HCT116 (cell line): Measurements from ENCODE around the gene COX10. TPM values are rescaled to one million over a fixed set of nuclear protein-coding genes. Genes with fewer than 3 reads are reported as not detected.

Source experiments
- ATAC-seq: fragments of 200-7000 bp; cut with Tn5 transposase; 2 replicates; pipeline ENCODE4 v1.9.1; 2020; ENCODE audit warnings: mild to moderate bottlenecking, moderate library complexity
- BruUV-seq: library from RNA; stranded (reverse); fragments of 400-500 nt; replicated peaks from 2 replicates; lab custom pipeline; 2021; lab: Mats Ljungman, UMichigan
- CTCF ChIA-PET: fragments of 300-600 bp; sonication (Branson Sonifier 250); formaldehyde crosslinking; loops from one replicate; lab custom pipeline; 2021; ENCODE audit warnings: antibody characterized with exemption; lab: Charles Lee
- POLR2A ChIA-PET: fragments of 300-600, 350-600 bp; sonication (Branson Sonifier 250); formaldehyde crosslinking; loops from one replicate; lab custom pipeline; 2021; ENCODE audit warnings: antibody characterized with exemption; lab: Charles Lee
- RAD21 ChIA-PET, 2 experiments: fragments of 300-600 bp; sonication (Branson Sonifier 250); formaldehyde crosslinking; loops; one replicate each; lab custom pipeline; 2023; ENCODE audit warnings: low total read pairs in 2 of 2; ENCODE audit not compliant: uncharacterized antibody in 2 of 2, unreplicated experiment in 2 of 2, low non-redundant PET in 1 of 2; lab: Charles Lee
- DNase-seq: peaks from one replicate; pipeline ENCODE4 v3.0.0-alpha.2; 2010; ENCODE audit warnings: low read depth, low spot score
- H2AFZ ChIP-seq: fragments of 200-600 bp; shearing (Covaris generic), sonication (generic); 2 replicates; pipeline ENCODE4 v1.6.1; 2017; ENCODE audit warnings: low read depth, mixed run types, mixed read lengths, antibody characterized with exemption, low read length; ENCODE audit not compliant: poor library complexity, severe bottlenecking
- H3K27ac ChIP-seq: 2 replicates; pipeline ENCODE4 v1.5.1; 2012; ENCODE audit warnings: low read depth, low read length
- H3K27me3 ChIP-seq: fragments of 200-600 bp; sonication (generic); 2 replicates; pipeline ENCODE4 v1.6.1; 2016; ENCODE audit warnings: mixed run types, low read length, mixed read lengths; ENCODE audit not compliant: insufficient read depth
- H3K36me3 ChIP-seq, 2 experiments: fragments of 200-500 bp in 1 of 2; fragments of 200-600 bp in 1 of 2; sonication (Bioruptor generic) in 1 of 2; sonication (generic) in 1 of 2; 2 replicates each; pipeline versions ENCODE4 v1.5.1 to v1.6.1; 2014 to 2016; ENCODE audit warnings: low read length in 2 of 2, inconsistent platforms in 1 of 2, mixed read lengths in 1 of 2, mixed run types in 1 of 2; ENCODE audit not compliant: insufficient read depth in 2 of 2, control insufficient read depth in 1 of 2
- H3K4me1 ChIP-seq, 2 experiments: fragments of 200-600 bp in 1 of 2; sonication (generic) in 1 of 2; 2 replicates each; pipeline versions ENCODE4 v1.5.1 to v1.6.1; 2012 to 2017; ENCODE audit warnings: low read length in 2 of 2, inconsistent platforms in 1 of 2, mild to moderate bottlenecking in 1 of 2, mixed read lengths in 1 of 2, mixed run types in 1 of 2, moderate library complexity in 1 of 2; ENCODE audit not compliant: insufficient read depth in 2 of 2, control insufficient read depth in 1 of 2
- H3K4me2 ChIP-seq: fragments of 200-600 bp; sonication (generic); 2 replicates; pipeline ENCODE4 v1.6.1; 2017; ENCODE audit warnings: mixed run types, low read length, mixed read lengths
- H3K4me3 ChIP-seq, 2 experiments: fragments of 200-600 bp in 1 of 2; sonication (generic) in 1 of 2; replicated peaks in 1 of 2; 2 replicates each; pipeline ENCODE4 v1.5.1; 2011 to 2016; ENCODE audit warnings: low read length in 2 of 2, control low read depth in 1 of 2, low read depth in 1 of 2, mild to moderate bottlenecking in 1 of 2, mixed read lengths in 1 of 2, mixed run types in 1 of 2
- H3K79me2 ChIP-seq: fragments of 200-600 bp; sonication (generic); 2 replicates; pipeline ENCODE4 v1.6.1; 2017; ENCODE audit warnings: mild to moderate bottlenecking, mixed run types, low read length, moderate library complexity, mixed read lengths; ENCODE audit not compliant: insufficient read depth
- H3K9ac ChIP-seq: fragments of 200-600 bp; sonication (generic); 2 replicates; pipeline ENCODE4 v1.6.1; 2016; ENCODE audit warnings: low read length, mixed read lengths
- H3K9me2 ChIP-seq: fragments of 200-600 bp; sonication (generic), shearing (Covaris generic); 2 replicates; pipeline ENCODE4 v1.6.1; 2017; ENCODE audit warnings: mixed run types, mild to moderate bottlenecking, moderate library complexity; ENCODE audit not compliant: insufficient read depth
- H3K9me3 ChIP-seq, 2 experiments: fragments of 200-500 bp in 1 of 2; fragments of 200-600 bp in 1 of 2; sonication (Bioruptor generic) in 1 of 2; sonication (generic) in 1 of 2; 2 replicates each; pipeline ENCODE4 v1.6.1; 2014 to 2017; ENCODE audit warnings: low read length in 2 of 2, mixed read lengths in 2 of 2, inconsistent platforms in 1 of 2, low read depth in 1 of 2, mild to moderate bottlenecking in 1 of 2, mixed run types in 1 of 2, moderate library complexity in 1 of 2; ENCODE audit not compliant: control insufficient read depth in 1 of 2, insufficient read depth in 1 of 2
- H4K20me1 ChIP-seq: fragments of 200-600 bp; sonication (generic), shearing (Covaris generic); 2 replicates; pipeline ENCODE4 v1.6.1; 2017; ENCODE audit warnings: mixed run types, mild to moderate bottlenecking, moderate library complexity; ENCODE audit not compliant: insufficient read depth
- ATF3 ChIP-seq: IDR thresholded peaks from 2 replicates; pipeline ENCODE4 v1.6.1; 2012
- CBX3 ChIP-seq: IDR thresholded peaks from 2 replicates; pipeline ENCODE4 v1.6.1; 2012; ENCODE audit warnings: low read depth
- EGR1 ChIP-seq: IDR thresholded peaks from 2 replicates; pipeline ENCODE4 v1.6.1; 2012; ENCODE audit warnings: low read depth
- JUND ChIP-seq: IDR thresholded peaks from 2 replicates; pipeline ENCODE4 v1.6.1; 2012
- MAX ChIP-seq: IDR thresholded peaks from 2 replicates; pipeline ENCODE4 v1.6.1; 2012
- SIN3A ChIP-seq: IDR thresholded peaks from 2 replicates; pipeline ENCODE4 v1.6.1; 2012; ENCODE audit warnings: low read depth
- SP1 ChIP-seq: IDR thresholded peaks from 2 replicates; pipeline ENCODE4 v1.6.1; 2012; ENCODE audit warnings: low read depth
- SRF ChIP-seq: IDR thresholded peaks from 2 replicates; pipeline ENCODE4 v1.6.1; 2012; ENCODE audit warnings: low read depth
- ZNF274 ChIP-seq: fragments of 200-500 bp; sonication (Bioruptor generic); IDR thresholded peaks from 2 replicates; pipeline ENCODE4 v1.6.1; 2014; ENCODE audit warnings: mild to moderate bottlenecking, low read depth, low read length, inconsistent platforms
- intact Hi-C: fragments of 100-400 bp; cut with micrococcal nuclease; formaldehyde crosslinking; loops from 2 replicates; pipeline ENCODE4 v1.10.0; 2022
- total RNA-seq: library from RNA; stranded (reverse); gene quantifications from one replicate; pipeline ENCODE4 v1.2.1, GENCODE V29; 2021; ENCODE audit not compliant: unreplicated experiment
- TF ChIP-seq, protein P1 (sequence below): IDR thresholded peaks from 2 replicates; pipeline ENCODE4 v1.6.1; 2011; ENCODE audit warnings: mild to moderate bottlenecking, low read length, moderate library complexity; ENCODE audit not compliant: insufficient replicate concordance; ENCODE audit errors: extremely low read depth
- TF ChIP-seq, protein P2 (sequence below), 3 experiments: fragments of 200-600 bp in 1 of 3; sonication (generic) in 1 of 3; IDR thresholded peaks in 2 of 3; conservative IDR thresholded peaks in 1 of 3; 2 replicates each; pipeline ENCODE4 v1.5.1; 2012 to 2017; ENCODE audit warnings: low read depth in 2 of 3, low read length in 2 of 3, antibody characterized with exemption in 1 of 3, borderline replicate concordance in 1 of 3, control low read depth in 1 of 3, mild to moderate bottlenecking in 1 of 3, mixed read lengths in 1 of 3, mixed run types in 1 of 3, moderate library complexity in 1 of 3; ENCODE audit not compliant: insufficient read depth in 1 of 3
- TF ChIP-seq, protein P3 (sequence below): IDR thresholded peaks from 2 replicates; pipeline ENCODE4 v1.6.1; 2012; ENCODE audit warnings: low read depth

Gene COX10
- total RNA-seq, 1 experiment from 2014 or later = 22.4 TPM

GRCh38 chr17:14157822-14158221, 88.5 kb downstream of the COX10 start:
- TF ChIP-seq JUND (no peak), SIN3A (no peak), ZNF274 (no peak), SP1 (no peak), MAX (no peak), EGR1 (no peak), SRF (no peak), ATF3 (no peak), CBX3 (no peak)
- TF ChIP-seq, protein P1, sequence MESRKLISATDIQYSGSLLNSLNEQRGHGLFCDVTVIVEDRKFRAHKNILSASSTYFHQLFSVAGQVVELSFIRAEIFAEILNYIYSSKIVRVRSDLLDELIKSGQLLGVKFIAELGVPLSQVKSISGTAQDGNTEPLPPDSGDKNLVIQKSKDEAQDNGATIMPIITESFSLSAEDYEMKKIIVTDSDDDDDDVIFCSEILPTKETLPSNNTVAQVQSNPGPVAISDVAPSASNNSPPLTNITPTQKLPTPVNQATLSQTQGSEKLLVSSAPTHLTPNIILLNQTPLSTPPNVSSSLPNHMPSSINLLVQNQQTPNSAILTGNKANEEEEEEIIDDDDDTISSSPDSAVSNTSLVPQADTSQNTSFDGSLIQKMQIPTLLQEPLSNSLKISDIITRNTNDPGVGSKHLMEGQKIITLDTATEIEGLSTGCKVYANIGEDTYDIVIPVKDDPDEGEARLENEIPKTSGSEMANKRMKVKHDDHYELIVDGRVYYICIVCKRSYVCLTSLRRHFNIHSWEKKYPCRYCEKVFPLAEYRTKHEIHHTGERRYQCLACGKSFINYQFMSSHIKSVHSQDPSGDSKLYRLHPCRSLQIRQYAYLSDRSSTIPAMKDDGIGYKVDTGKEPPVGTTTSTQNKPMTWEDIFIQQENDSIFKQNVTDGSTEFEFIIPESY = no peak
- TF ChIP-seq, protein P2, sequence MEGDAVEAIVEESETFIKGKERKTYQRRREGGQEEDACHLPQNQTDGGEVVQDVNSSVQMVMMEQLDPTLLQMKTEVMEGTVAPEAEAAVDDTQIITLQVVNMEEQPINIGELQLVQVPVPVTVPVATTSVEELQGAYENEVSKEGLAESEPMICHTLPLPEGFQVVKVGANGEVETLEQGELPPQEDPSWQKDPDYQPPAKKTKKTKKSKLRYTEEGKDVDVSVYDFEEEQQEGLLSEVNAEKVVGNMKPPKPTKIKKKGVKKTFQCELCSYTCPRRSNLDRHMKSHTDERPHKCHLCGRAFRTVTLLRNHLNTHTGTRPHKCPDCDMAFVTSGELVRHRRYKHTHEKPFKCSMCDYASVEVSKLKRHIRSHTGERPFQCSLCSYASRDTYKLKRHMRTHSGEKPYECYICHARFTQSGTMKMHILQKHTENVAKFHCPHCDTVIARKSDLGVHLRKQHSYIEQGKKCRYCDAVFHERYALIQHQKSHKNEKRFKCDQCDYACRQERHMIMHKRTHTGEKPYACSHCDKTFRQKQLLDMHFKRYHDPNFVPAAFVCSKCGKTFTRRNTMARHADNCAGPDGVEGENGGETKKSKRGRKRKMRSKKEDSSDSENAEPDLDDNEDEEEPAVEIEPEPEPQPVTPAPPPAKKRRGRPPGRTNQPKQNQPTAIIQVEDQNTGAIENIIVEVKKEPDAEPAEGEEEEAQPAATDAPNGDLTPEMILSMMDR (IDR thresholded peaks at IDR 0.05 in 2 of 3, conservative IDR thresholded peaks at IDR 0.05 in 1 of 3; ENCODE audit: borderline replicate concordance in 1 of 3, insufficient read depth in 1 of 3, low read depth in 2 of 3, low read length in 2 of 3) = no peak
- TF ChIP-seq, protein P3, sequence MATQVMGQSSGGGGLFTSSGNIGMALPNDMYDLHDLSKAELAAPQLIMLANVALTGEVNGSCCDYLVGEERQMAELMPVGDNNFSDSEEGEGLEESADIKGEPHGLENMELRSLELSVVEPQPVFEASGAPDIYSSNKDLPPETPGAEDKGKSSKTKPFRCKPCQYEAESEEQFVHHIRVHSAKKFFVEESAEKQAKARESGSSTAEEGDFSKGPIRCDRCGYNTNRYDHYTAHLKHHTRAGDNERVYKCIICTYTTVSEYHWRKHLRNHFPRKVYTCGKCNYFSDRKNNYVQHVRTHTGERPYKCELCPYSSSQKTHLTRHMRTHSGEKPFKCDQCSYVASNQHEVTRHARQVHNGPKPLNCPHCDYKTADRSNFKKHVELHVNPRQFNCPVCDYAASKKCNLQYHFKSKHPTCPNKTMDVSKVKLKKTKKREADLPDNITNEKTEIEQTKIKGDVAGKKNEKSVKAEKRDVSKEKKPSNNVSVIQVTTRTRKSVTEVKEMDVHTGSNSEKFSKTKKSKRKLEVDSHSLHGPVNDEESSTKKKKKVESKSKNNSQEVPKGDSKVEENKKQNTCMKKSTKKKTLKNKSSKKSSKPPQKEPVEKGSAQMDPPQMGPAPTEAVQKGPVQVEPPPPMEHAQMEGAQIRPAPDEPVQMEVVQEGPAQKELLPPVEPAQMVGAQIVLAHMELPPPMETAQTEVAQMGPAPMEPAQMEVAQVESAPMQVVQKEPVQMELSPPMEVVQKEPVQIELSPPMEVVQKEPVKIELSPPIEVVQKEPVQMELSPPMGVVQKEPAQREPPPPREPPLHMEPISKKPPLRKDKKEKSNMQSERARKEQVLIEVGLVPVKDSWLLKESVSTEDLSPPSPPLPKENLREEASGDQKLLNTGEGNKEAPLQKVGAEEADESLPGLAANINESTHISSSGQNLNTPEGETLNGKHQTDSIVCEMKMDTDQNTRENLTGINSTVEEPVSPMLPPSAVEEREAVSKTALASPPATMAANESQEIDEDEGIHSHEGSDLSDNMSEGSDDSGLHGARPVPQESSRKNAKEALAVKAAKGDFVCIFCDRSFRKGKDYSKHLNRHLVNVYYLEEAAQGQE = no peak
- H3K9me3 ChIP-seq = no peaks in the 10 kb centered on the region
- no peak overlapping the region for H2AFZ ChIP-seq
- no peaks in the 10 kb centered on the region for H3K4me1 ChIP-seq
- H3K27ac ChIP-seq = no peak overlapping the region
- H3K79me2 ChIP-seq = peaks cover 8% of the 10 kb centered on the region
- CTCF ChIA-PET = no interaction called here
- intact Hi-C loops = no loop called here
- POLR2A ChIA-PET = no interaction called here
- no peaks in the 10 kb centered on the region for H3K27me3 ChIP-seq
- no peaks in the 10 kb centered on the region for H3K36me3 ChIP-seq
- ATAC-seq (no peak), DNase-seq (no peak)
- H3K4me2 ChIP-seq = no peak overlapping the region
- H4K20me1 ChIP-seq = no peaks in the 10 kb centered on the region; the same call in 1 of the 2 replicates
- no peak overlapping the region for H3K4me3 ChIP-seq
- H3K9ac ChIP-seq = no peak overlapping the region
- no TSS peak for BruUV-seq
- RAD21 ChIA-PET = no interaction called here
- H3K9me2 ChIP-seq = no peaks in the 10 kb centered on the region
